Measurements from ENCODE around the gene DEXI. TPM values are rescaled to one million over a fixed set of nuclear protein-coding genes. Genes with fewer than 3 reads are reported as not detected.

DEXI gene
- total and polyA plus RNA-seq, 7 donors, result 71.9 to 122 (median 95.1) TPM

GRCh38 chr16:10988164-10988803 is 46.0 kb upstream of the DEXI start:
- peaks cover 0 to 23% of the 10 kb centered on the region in 2 donors for H3K36me3 ChIP-seq (ENCODE audit: insufficient read depth in 1 of 2, low read depth in 1 of 2)
- intact Hi-C loops (cut with DNase I), result no loop called here
- H3K4me3 ChIP-seq, result no peak overlapping the region
- no peaks in the 10 kb centered on the region for H3K27me3 ChIP-seq (ENCODE audit: insufficient read depth in 3 of 3, low read length in 2 of 3)
- TF ChIP-seq CTCF (IDR thresholded peaks at IDR 0.05), result no peak
- 72 to 84% (median 75%) methylated on average over 7 of the region's 7 CpGs for WGBS, 3 donors
- no peak overlapping the region for H3K27ac ChIP-seq
- DNase-seq, result no peak
- H3K9me3 ChIP-seq, result no peaks in the 10 kb centered on the region
- no peaks in the 10 kb centered on the region for H3K4me1 ChIP-seq
- ATAC-seq, result peak in 2 of 4 donors; percentile 24 to 55

DNA sequence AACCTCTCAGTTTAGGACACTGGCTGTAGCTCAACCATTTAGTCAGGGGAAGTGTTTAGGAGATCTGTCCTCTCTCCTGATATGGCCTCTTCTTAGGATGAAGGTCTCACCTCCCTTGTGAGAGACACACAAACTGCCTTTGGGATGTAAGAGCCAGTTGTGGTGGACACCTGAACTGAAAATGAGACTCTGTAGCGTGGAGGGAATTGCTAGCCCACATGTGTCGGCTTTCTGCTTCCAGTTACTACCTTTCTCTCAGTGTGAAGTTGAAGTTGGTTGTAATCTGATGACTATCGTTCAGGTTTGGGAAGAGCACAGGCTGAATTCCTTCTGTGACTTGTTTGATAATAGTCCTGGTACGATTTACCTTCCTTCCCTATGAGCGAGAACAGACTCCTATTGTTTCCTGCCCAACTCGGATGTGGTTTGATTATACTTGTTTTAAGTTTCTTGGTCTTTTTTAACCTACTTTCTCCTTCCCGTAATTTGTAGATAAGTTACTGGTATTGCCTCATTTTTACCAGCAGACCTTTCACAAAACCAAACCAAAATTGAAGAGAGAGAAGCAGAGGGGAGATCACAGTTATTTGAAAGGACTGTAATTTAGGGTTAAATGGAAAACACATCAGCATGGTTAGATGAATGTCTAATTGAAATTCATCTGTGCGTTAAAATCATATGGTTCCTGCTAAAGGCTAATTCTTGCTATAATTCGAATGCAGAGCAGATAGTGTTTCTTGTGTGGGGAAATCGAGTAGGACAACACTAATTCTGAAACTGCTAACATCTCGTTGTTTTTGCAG is 45.3 kb upstream of the DEXI start:
- TF ChIP-seq CTCF (IDR thresholded peaks at IDR 0.05), result no peak
- Histone ChIP-seq H3K27me3 (ENCODE audit: insufficient read depth in 3 of 3, low read length in 2 of 3) (no peaks in the 10 kb centered on the region), H3K4me3 (no peak overlapping the region), H3K4me1 (no peaks in the 10 kb centered on the region), H3K9me3 (no peaks in the 10 kb centered on the region), H3K36me3 (ENCODE audit: insufficient read depth in 1 of 2, low read depth in 1 of 2) (peaks cover 0 to 29% of the 10 kb centered on the region in 2 donors), H3K27ac (no peak overlapping the region)
- intact Hi-C loops (cut with DNase I), result no loop called here
- DNase-seq (no peak), ATAC-seq (no peak)
- 89 to 93% (median 90%) methylated on average over 11 of the region's 11 CpGs for WGBS, 3 donors

DNA sequence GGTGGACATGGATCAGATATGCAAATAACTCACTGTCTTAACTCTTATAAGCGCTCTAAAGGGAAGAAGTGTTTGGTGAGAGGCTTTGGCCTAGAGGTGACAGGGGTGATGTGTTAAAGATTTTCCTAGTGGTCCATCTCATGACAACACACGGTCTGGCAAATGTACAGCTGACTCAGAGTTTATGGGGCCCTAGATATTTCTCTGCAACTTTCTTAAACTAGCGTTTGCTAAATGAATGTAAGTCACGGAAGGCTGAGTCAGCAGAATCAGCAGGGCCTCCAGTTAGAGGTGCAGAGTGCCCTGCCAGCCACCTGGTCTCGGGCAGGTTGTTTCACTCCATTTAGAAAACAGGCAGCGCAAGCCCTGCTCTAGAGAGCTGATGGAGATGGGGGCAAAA is 42.2 kb upstream of the DEXI start:
- ATAC-seq, result no peak
- H3K27ac ChIP-seq, result no peak overlapping the region
- DNase-seq, result no peak
- peaks cover 0 to 32% of the 10 kb centered on the region in 2 donors for H3K36me3 ChIP-seq (ENCODE audit: insufficient read depth in 1 of 2, low read depth in 1 of 2)
- no peak overlapping the region for H3K4me3 ChIP-seq
- intact Hi-C loops (cut with DNase I), result no loop called here
- TF ChIP-seq CTCF (IDR thresholded peaks at IDR 0.05), result no peak
- H3K27me3 ChIP-seq (ENCODE audit: insufficient read depth in 3 of 3, low read length in 2 of 3), result no peaks in the 10 kb centered on the region
- no peaks in the 10 kb centered on the region for H3K9me3 ChIP-seq
- WGBS, 3 donors, result 81 to 91% (median 82%) methylated on average over 6 of the region's 6 CpGs
- H3K4me1 ChIP-seq, result no peaks in the 10 kb centered on the region

DNA sequence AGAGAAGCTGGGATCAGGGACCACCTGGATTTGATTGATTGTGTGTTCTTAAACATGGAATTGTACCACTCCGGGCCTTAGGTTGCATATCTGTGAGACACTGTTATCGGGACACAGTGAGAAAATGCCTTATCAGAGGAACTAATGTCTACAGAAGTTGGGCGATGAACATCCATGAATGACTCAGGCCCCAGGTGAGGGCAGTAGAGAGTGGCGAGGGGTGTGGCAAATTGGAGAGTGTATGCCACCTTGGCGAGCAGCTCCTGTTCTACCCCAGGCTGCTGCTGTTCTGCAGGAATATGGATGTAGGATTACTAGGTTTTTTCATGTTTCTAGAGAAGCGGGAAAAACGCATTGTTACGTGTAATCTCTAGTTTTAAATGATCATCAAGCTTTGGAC is 40.9 kb upstream of the DEXI start:
- no peak for TF ChIP-seq CTCF (IDR thresholded peaks at IDR 0.05)
- Histone ChIP-seq H3K27ac (no peak overlapping the region), H3K36me3 (ENCODE audit: insufficient read depth in 1 of 2, low read depth in 1 of 2) (peaks cover 0 to 36% of the 10 kb centered on the region in 2 donors), H3K27me3 (ENCODE audit: insufficient read depth in 3 of 3, low read length in 2 of 3) (no peaks in the 10 kb centered on the region), H3K4me3 (no peak overlapping the region), H3K4me1 (no peaks in the 10 kb centered on the region), H3K9me3 (no peaks in the 10 kb centered on the region)
- WGBS, 3 donors, result 89 to 96% (median 93%) methylated on average over 8 of the region's 8 CpGs
- intact Hi-C loops (cut with DNase I), result no loop called here
- DNase-seq, result no peak
- no peak for ATAC-seq

All from psoas muscle (tissue), 8 donors.